ENCODE results near the gene NEDD8. TPM values are rescaled to one million over a fixed set of nuclear protein-coding genes. Genes with fewer than 3 reads are reported as not detected.

NEDD8 gene
- total RNA-seq, 4 donors from 2014 or later = 42.2 to 113 (median 69.9) TPM

GRCh38 chr14:24190416-24190815 lies 41.8 kb downstream of the NEDD8 start:
- Histone ChIP-seq H3K27ac (no peak overlapping the region), H3K4me3 (no peak overlapping the region), H3K36me3 (no peaks in the 10 kb centered on the region), H3K9me3 (no peaks in the 10 kb centered on the region), H3K4me1 (peaks cover 20 to 30% (median 21%) of the 10 kb centered on the region in 4 donors), H3K27me3 (no peaks in the 10 kb centered on the region)
- in situ Hi-C loops (cut with MboI; ENCODE audit: low pct_ligation_motif_present in 1 of 4, low pct_unique_long_range_greater_than_20kb in 1 of 4, low sequenced_read_pairs in 3 of 4) (no loop called here), intact Hi-C loops (cut with DNase I; ENCODE audit: low total_unique reads) (no loop called here)
- 87 to 95% methylated on average over 4 to 10 of the region's 10 CpGs for WGBS, 2 donors (ENCODE audit: low coverage in 1 of 2)
- TF ChIP-seq EP300 (IDR thresholded peaks at IDR 0.05; ENCODE audit: low read depth) (no peak), POLR2AphosphoS5 (IDR thresholded peaks at IDR 0.05) (no peak), POLR2A (IDR thresholded peaks at IDR 0.05) (no peak)
- TF ChIP-seq, protein P1, sequence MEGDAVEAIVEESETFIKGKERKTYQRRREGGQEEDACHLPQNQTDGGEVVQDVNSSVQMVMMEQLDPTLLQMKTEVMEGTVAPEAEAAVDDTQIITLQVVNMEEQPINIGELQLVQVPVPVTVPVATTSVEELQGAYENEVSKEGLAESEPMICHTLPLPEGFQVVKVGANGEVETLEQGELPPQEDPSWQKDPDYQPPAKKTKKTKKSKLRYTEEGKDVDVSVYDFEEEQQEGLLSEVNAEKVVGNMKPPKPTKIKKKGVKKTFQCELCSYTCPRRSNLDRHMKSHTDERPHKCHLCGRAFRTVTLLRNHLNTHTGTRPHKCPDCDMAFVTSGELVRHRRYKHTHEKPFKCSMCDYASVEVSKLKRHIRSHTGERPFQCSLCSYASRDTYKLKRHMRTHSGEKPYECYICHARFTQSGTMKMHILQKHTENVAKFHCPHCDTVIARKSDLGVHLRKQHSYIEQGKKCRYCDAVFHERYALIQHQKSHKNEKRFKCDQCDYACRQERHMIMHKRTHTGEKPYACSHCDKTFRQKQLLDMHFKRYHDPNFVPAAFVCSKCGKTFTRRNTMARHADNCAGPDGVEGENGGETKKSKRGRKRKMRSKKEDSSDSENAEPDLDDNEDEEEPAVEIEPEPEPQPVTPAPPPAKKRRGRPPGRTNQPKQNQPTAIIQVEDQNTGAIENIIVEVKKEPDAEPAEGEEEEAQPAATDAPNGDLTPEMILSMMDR (IDR thresholded peaks at IDR 0.05) = no peak
- no peak for DNase-seq

GRCh38 chr14:24189460-24189859 lies 42.7 kb downstream of the NEDD8 start:
- H3K27ac ChIP-seq = peak overlapping the region; percentile 74 to 93 (median 82)
- H3K4me3 ChIP-seq = no peak overlapping the region
- H3K4me1 ChIP-seq = peaks cover 14 to 25% (median 16%) of the 10 kb centered on the region in 4 donors
- TF ChIP-seq, protein P1 (IDR thresholded peaks at IDR 0.05) = no peak
- TF ChIP-seq EP300 (IDR thresholded peaks at IDR 0.05; ENCODE audit: low read depth) (no peak), POLR2A (IDR thresholded peaks at IDR 0.05) (no peak), POLR2AphosphoS5 (IDR thresholded peaks at IDR 0.05) (no peak)
- no peak for DNase-seq
- 94% methylated on average over 7 to 9 of the region's 9 CpGs for WGBS, 2 donors (ENCODE audit: low coverage in 1 of 2)
- in situ Hi-C loops (cut with MboI; ENCODE audit: low pct_ligation_motif_present in 1 of 4, low pct_unique_long_range_greater_than_20kb in 1 of 4, low sequenced_read_pairs in 3 of 4) (no loop called here), intact Hi-C loops (cut with DNase I; ENCODE audit: low total_unique reads) (no loop called here)
- no peaks in the 10 kb centered on the region for H3K9me3 ChIP-seq
- H3K36me3 ChIP-seq = peaks cover 0 to 3% (median 0%) of the 10 kb centered on the region in 4 donors
- H3K27me3 ChIP-seq = no peaks in the 10 kb centered on the region

GRCh38 chr14:24189059-24189375 lies 43.1 kb downstream of the NEDD8 start:
- in situ Hi-C loops (cut with MboI; ENCODE audit: low pct_ligation_motif_present in 1 of 4, low pct_unique_long_range_greater_than_20kb in 1 of 4, low sequenced_read_pairs in 3 of 4) (no loop called here), intact Hi-C loops (cut with DNase I; ENCODE audit: low total_unique reads) (no loop called here)
- TF ChIP-seq, protein P1 (IDR thresholded peaks at IDR 0.05) = no peak
- TF ChIP-seq EP300 (IDR thresholded peaks at IDR 0.05; ENCODE audit: low read depth) = no peak
- WGBS, 2 donors (ENCODE audit: low coverage in 1 of 2) = 0 to 2% methylated on average over 3 of the region's 3 CpGs
- H3K27ac ChIP-seq = peak overlapping the region; percentile 74 to 93 (median 82)
- H3K27me3 ChIP-seq = no peaks in the 10 kb centered on the region
- DNase-seq = no peak
- H3K4me3 ChIP-seq = peak overlapping the region in 2 of 4 donors; percentile 67 to 76
- H3K9me3 ChIP-seq = no peaks in the 10 kb centered on the region
- H3K4me1 ChIP-seq = peaks cover 12 to 21% (median 12%) of the 10 kb centered on the region in 4 donors
- peaks cover 0 to 7% (median 0%) of the 10 kb centered on the region in 4 donors for H3K36me3 ChIP-seq

DNA sequence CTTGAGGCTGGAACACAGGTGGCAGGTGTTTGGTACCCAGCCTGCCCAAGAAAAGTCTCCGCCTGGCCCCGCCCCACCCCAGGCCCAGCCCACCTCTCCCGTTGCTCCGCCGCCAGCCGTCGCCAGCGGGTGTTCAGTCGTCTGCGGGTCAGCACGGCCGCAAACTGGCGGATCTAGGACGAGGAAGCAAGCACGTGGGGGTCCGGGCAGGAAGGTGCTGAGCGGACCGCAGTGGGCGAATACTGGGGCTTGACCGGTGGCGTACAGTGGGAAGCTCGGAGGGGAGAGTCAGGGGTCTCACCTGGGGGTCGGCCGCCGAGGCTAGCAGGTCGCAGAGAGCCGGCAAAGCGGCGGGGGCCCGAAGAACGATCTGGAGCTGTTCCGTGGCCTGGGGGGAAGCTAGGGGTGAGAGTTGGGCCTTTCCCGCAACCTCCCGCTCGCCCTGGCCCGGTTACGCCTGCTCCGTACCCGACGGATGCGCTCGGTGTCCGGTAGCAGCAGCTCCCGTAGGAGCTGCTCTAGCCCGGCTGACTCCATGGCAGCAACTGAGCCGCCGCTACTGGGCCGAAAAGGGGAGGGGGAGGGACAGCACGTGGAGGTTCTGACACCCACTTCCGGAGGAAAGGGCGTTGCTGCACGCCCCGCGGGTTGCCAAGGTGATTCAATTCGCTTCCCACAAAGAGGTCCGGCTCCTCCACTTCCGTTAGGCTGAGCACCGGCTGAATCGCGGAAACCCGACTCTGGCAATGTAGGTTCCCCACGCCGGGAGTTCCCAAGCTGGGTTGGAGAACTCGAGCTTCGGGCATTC lies 43.7 kb downstream of the NEDD8 start, which contains the start of gene IPO4:
IPO4 (minus strand) TSS at position 566 of the 808 bp plus-strand sequence; CDS start at position 537, 29 bp downstream.
- H3K27ac ChIP-seq = peak within 1 kb of the TSS; percentile 74 to 93 (median 82)
- H3K9me3 ChIP-seq = no peaks in the 10 kb centered on the region
- H3K36me3 ChIP-seq = peaks cover 0 to 13% (median 0%) of the 10 kb centered on the region in 4 donors
- H3K27me3 ChIP-seq = no peaks in the 10 kb centered on the region
- WGBS, 2 donors (ENCODE audit: low coverage in 1 of 2) = 0% methylated on average over 57 of the region's 65 CpGs; no CpG with 5 or more reads in 1 of the 2 donors
- in situ Hi-C loops (cut with MboI; ENCODE audit: low pct_ligation_motif_present in 1 of 4, low pct_unique_long_range_greater_than_20kb in 1 of 4, low sequenced_read_pairs in 3 of 4) (no loop called here), intact Hi-C loops (cut with DNase I; ENCODE audit: low total_unique reads) (no loop called here)
- peak within 1 kb of the TSS; percentile 52 to 86 (median 72) for H3K4me3 ChIP-seq
- peak; percentile 96 for DNase-seq
- TF ChIP-seq POLR2A (IDR thresholded peaks at IDR 0.05) = peak; percentile 63
- TF ChIP-seq EP300 (IDR thresholded peaks at IDR 0.05; ENCODE audit: low read depth) = no peak
- TF ChIP-seq, protein P1 (IDR thresholded peaks at IDR 0.05) = no peak
- TF ChIP-seq POLR2AphosphoS5 (IDR thresholded peaks at IDR 0.05) = peak; percentile 66 to 72 (median 66)
- peaks cover 12 to 20% (median 12%) of the 10 kb centered on the region in 4 donors for H3K4me1 ChIP-seq

Measured in transverse colon (tissue), 4 donors.